ENCODE results near the gene GPRIN3. TPM values are rescaled to one million over a fixed set of nuclear protein-coding genes. Genes with fewer than 3 reads are reported as not detected.

The GPRIN3 gene
- total RNA-seq, 1 experiment from 2014 or later = not detected

- Histone ChIP-seq H3K36me3 (ENCODE audit: insufficient read depth, low read length, poor library complexity, severe bottlenecking) (no peaks in the 10 kb centered on the region), H3K27ac (ENCODE audit: low read depth, low read length, poor library complexity, severe bottlenecking) (no peak overlapping the region), H3K27me3 (replicated peaks; ENCODE audit: insufficient read depth, low read depth, low read length, poor library complexity) (no peaks in the 10 kb centered on the region), H3K4me3 (ENCODE audit: low read depth, low read length, poor library complexity, severe bottlenecking) (no peak overlapping the region), H3K9me3 (ENCODE audit: low read depth, low read length, poor library complexity, severe bottlenecking) (no peaks in the 10 kb centered on the region), H3K4me1 (ENCODE audit: insufficient read depth, low read length, poor library complexity, severe bottlenecking) (no peaks in the 10 kb centered on the region)
- ChIA-PET POLR2A (ENCODE audit: low non-redundant PET) (no interaction called here), CTCF (no interaction called here)
- intact Hi-C loops (cut with micrococcal nuclease; ENCODE audit: unreplicated experiment) = no loop called here
- BruUV-seq (replicated peaks) = no TSS peak
- no peak for TF ChIP-seq EZH2 (IDR thresholded peaks at IDR 0.05; ENCODE audit: borderline replicate concordance, low read depth, low read length, poor library complexity, severe bottlenecking)
- no peak for TF ChIP-seq CTCF (conservative IDR thresholded peaks at IDR 0.05; ENCODE audit: low read depth, low read length)
- DNase-seq (ENCODE audit: low spot score) = no peak
These were observed 44.3 kb downstream of the GPRIN3 start for GRCh38 chr4:89263265-89263664.

GRCh38 chr4:89259301-89260028, 48.1 kb downstream of the GPRIN3 start:
- H3K9me3 ChIP-seq (ENCODE audit: low read depth, low read length, poor library complexity, severe bottlenecking) = no peaks in the 10 kb centered on the region
- TF ChIP-seq EZH2 (IDR thresholded peaks at IDR 0.05; ENCODE audit: borderline replicate concordance, low read depth, low read length, poor library complexity, severe bottlenecking) = no peak
- TF ChIP-seq CTCF (conservative IDR thresholded peaks at IDR 0.05; ENCODE audit: low read depth, low read length) = no peak
- no peak overlapping the region for H3K27ac ChIP-seq (ENCODE audit: low read depth, low read length, poor library complexity, severe bottlenecking)
- ChIA-PET CTCF (no interaction called here), POLR2A (ENCODE audit: low non-redundant PET) (no interaction called here)
- intact Hi-C loops (cut with micrococcal nuclease; ENCODE audit: unreplicated experiment) = loop anchor here (10.0 kb wide), 1 partner anchor 175 kb away; no protein-coding TSS in a partner anchor
- no peaks in the 10 kb centered on the region for H3K4me1 ChIP-seq (ENCODE audit: insufficient read depth, low read length, poor library complexity, severe bottlenecking)
- no peak overlapping the region for H3K4me3 ChIP-seq (ENCODE audit: low read depth, low read length, poor library complexity, severe bottlenecking)
- no peak for DNase-seq (ENCODE audit: low spot score)
- no peaks in the 10 kb centered on the region for H3K36me3 ChIP-seq (ENCODE audit: insufficient read depth, low read length, poor library complexity, severe bottlenecking)
- no TSS peak for BruUV-seq (replicated peaks)
- no peaks in the 10 kb centered on the region for H3K27me3 ChIP-seq (replicated peaks; ENCODE audit: insufficient read depth, low read depth, low read length, poor library complexity)

GRCh38 chr4:89258506-89258905, 49.1 kb downstream of the GPRIN3 start:
- no TSS peak for BruUV-seq (replicated peaks)
- no peaks in the 10 kb centered on the region for H3K27me3 ChIP-seq (replicated peaks; ENCODE audit: insufficient read depth, low read depth, low read length, poor library complexity)
- CTCF ChIA-PET = interaction anchor here (0.7 kb wide), 1 partner anchor 336 kb away, joined by 3 read pairs; no protein-coding TSS in a partner anchor
- H3K27ac ChIP-seq (ENCODE audit: low read depth, low read length, poor library complexity, severe bottlenecking) = no peak overlapping the region
- intact Hi-C loops (cut with micrococcal nuclease; ENCODE audit: unreplicated experiment) = loop anchor here (10.0 kb wide), 1 partner anchor 176 kb away; no protein-coding TSS in a partner anchor
- no peaks in the 10 kb centered on the region for H3K9me3 ChIP-seq (ENCODE audit: low read depth, low read length, poor library complexity, severe bottlenecking)
- POLR2A ChIA-PET (ENCODE audit: low non-redundant PET) = no interaction called here
- H3K36me3 ChIP-seq (ENCODE audit: insufficient read depth, low read length, poor library complexity, severe bottlenecking) = no peaks in the 10 kb centered on the region
- no peak overlapping the region for H3K4me3 ChIP-seq (ENCODE audit: low read depth, low read length, poor library complexity, severe bottlenecking)
- no peaks in the 10 kb centered on the region for H3K4me1 ChIP-seq (ENCODE audit: insufficient read depth, low read length, poor library complexity, severe bottlenecking)
- no peak for TF ChIP-seq EZH2 (IDR thresholded peaks at IDR 0.05; ENCODE audit: borderline replicate concordance, low read depth, low read length, poor library complexity, severe bottlenecking)
- no peak for TF ChIP-seq CTCF (conservative IDR thresholded peaks at IDR 0.05; ENCODE audit: low read depth, low read length)
- no peak for DNase-seq (ENCODE audit: low spot score)

Measured in A673 (cell line).